SK-N-SH (cell line): ENCODE measurements around the gene BCAM. TPM values are rescaled to one million over a fixed set of nuclear protein-coding genes. Genes with fewer than 3 reads are reported as not detected.

Experiments used
- CTCF ChIA-PET: fragments of 300-600, 350-600 bp; formaldehyde crosslinking; extraction: SDS; loops from one replicate; lab custom pipeline; 2021; lab: Yijun Ruan, JAX
- POLR2A ChIA-PET: fragments of 350-600 bp; sonication (Branson Sonifier 250); formaldehyde crosslinking; extraction: SDS; loops from one replicate; lab custom pipeline; 2020; ENCODE audit warnings: antibody characterized with exemption, inconsistent platforms; lab: Yijun Ruan, JAX
- DNase-seq: peaks from one replicate; pipeline ENCODE4 v3.0.0; 2012
- H2AFZ ChIP-seq: fragments of 200-600 bp; sonication (generic); 2 replicates; pipeline ENCODE4 v1.8.1; 2016; ENCODE audit warnings: antibody characterized with exemption, mild to moderate bottlenecking, low read depth
- H3F3A ChIP-seq: fragments of 200-600 bp; sonication (generic); replicated peaks from 2 replicates; pipeline ENCODE3; 2016; ENCODE audit warnings: antibody characterized with exemption, mild to moderate bottlenecking; ENCODE audit not compliant: insufficient read depth
- H3K27ac ChIP-seq, 2 experiments: fragments of 200-500 bp in 1 of 2; fragments of 200-600 bp in 1 of 2; sonication (Bioruptor generic) in 1 of 2; sonication (generic), shearing (Covaris generic) in 1 of 2; 2 replicates each; pipeline versions ENCODE4 v1.5.1 to v1.6.1; 2014 to 2016; ENCODE audit warnings: low read depth in 2 of 2, inconsistent platforms in 1 of 2, low read length in 1 of 2, mild to moderate bottlenecking in 1 of 2, mixed read lengths in 1 of 2
- H3K27me3 ChIP-seq: fragments of 200-600 bp; sonication (generic), shearing (Covaris generic); 2 replicates; pipeline ENCODE4 v1.6.1; 2016; ENCODE audit warnings: mixed run types; ENCODE audit not compliant: insufficient read depth
- H3K36me3 ChIP-seq, 2 experiments: fragments of 200-500 bp in 1 of 2; fragments of 200-600 bp in 1 of 2; sonication (Bioruptor generic) in 1 of 2; sonication (generic) in 1 of 2; replicated peaks in 1 of 2; 2 replicates each; pipeline versions ENCODE3 to v1.5.1; 2014 to 2016; ENCODE audit warnings: low read length in 1 of 2, mild to moderate bottlenecking in 1 of 2; ENCODE audit not compliant: insufficient read depth in 2 of 2, control insufficient read depth in 1 of 2
- H3K4me1 ChIP-seq, 2 experiments: fragments of 200-500 bp in 1 of 2; fragments of 200-600 bp in 1 of 2; sonication (Bioruptor generic) in 1 of 2; sonication (generic), shearing (Covaris generic) in 1 of 2; 2 replicates each; pipeline versions ENCODE4 v1.5.1 to v1.6.1; 2014 to 2016; ENCODE audit warnings: low read depth in 1 of 2, low read length in 1 of 2, mixed run types in 1 of 2; ENCODE audit not compliant: insufficient read depth in 2 of 2, control insufficient read depth in 1 of 2
- H3K4me2 ChIP-seq: fragments of 200-600 bp; sonication (generic), shearing (Covaris generic); 2 replicates; pipeline ENCODE4 v1.6.1; 2017; ENCODE audit warnings: mixed run types
- H3K4me3 ChIP-seq, 2 experiments: fragments of 200-500 bp in 1 of 2; fragments of 200-600 bp in 1 of 2; sonication (Bioruptor generic) in 1 of 2; sonication (generic), shearing (Covaris generic) in 1 of 2; 2 replicates each; pipeline versions ENCODE4 v1.5.1 to v1.8.1; 2014 to 2016; ENCODE audit warnings: low read depth in 2 of 2, inconsistent platforms in 1 of 2, low read length in 1 of 2, mild to moderate bottlenecking in 1 of 2, mixed read lengths in 1 of 2, moderate library complexity in 1 of 2
- H3K79me2 ChIP-seq: fragments of 200-600 bp; sonication (generic); 2 replicates; pipeline ENCODE4 v1.8.1; 2017; ENCODE audit warnings: mild to moderate bottlenecking; ENCODE audit not compliant: insufficient read depth
- H3K9ac ChIP-seq: fragments of 200-600 bp; sonication (generic); 2 replicates; pipeline ENCODE4 v1.6.1; 2017; ENCODE audit warnings: mixed run types
- H3K9me2 ChIP-seq: fragments of 200-600 bp; sonication (generic); 2 replicates; pipeline ENCODE4 v1.6.1; 2017; ENCODE audit warnings: mixed run types
- H3K9me3 ChIP-seq: fragments of 200-600 bp; sonication (generic); 2 replicates; pipeline ENCODE4 v1.6.1; 2017; ENCODE audit warnings: mixed run types, mild to moderate bottlenecking, moderate library complexity
- H4K20me1 ChIP-seq: fragments of 200-600 bp; sonication (generic); 2 replicates; pipeline ENCODE4 v1.6.1; 2017; ENCODE audit warnings: mild to moderate bottlenecking, mixed run types; ENCODE audit not compliant: insufficient read depth
- CHD2 ChIP-seq: fragments of 150-350 bp; IDR thresholded peaks from 2 replicates; pipeline ENCODE4 v1.6.1; 2018; ENCODE audit warnings: low read length; ENCODE audit not compliant: partially characterized antibody
- EZH2phosphoT487 ChIP-seq: fragments of 200-600 bp; sonication (generic); IDR thresholded peaks from 2 replicates; pipeline ENCODE4 v1.6.1; 2017; ENCODE audit warnings: low read depth, mixed run types, mild to moderate bottlenecking, antibody characterized with exemption, moderate library complexity, borderline replicate concordance
- FOXJ3 ChIP-seq: sonication (generic); formaldehyde crosslinking; IDR thresholded peaks from 2 replicates; pipeline ENCODE4 v1.5.1; 2020; ENCODE audit warnings: mild to moderate bottlenecking, missing genetic modification reagents
- FOXM1 ChIP-seq: IDR thresholded peaks from 2 replicates; pipeline ENCODE4 v1.4.0; 2012; ENCODE audit warnings: low read depth, mild to moderate bottlenecking
- GABPA ChIP-seq: IDR thresholded peaks from 2 replicates; pipeline ENCODE4 v1.4.0; 2012; ENCODE audit warnings: low read depth, mild to moderate bottlenecking
- GATA2 ChIP-seq: sonication (generic); formaldehyde crosslinking; IDR thresholded peaks from 2 replicates; pipeline ENCODE4 v1.5.0; 2020; ENCODE audit warnings: mild to moderate bottlenecking, missing genetic modification reagents
- JUND ChIP-seq: IDR thresholded peaks from 2 replicates; pipeline ENCODE4 v1.4.0; 2012
- MEF2A ChIP-seq: IDR thresholded peaks from 2 replicates; pipeline ENCODE4 v1.4.0; 2012; ENCODE audit warnings: low read depth, borderline replicate concordance
- MXI1 ChIP-seq: IDR thresholded peaks from 2 replicates; pipeline ENCODE4 v1.6.1; 2012; ENCODE audit warnings: mild to moderate bottlenecking, low read depth, low read length, improper control_type of control experiment
- NFIC ChIP-seq: IDR thresholded peaks from 2 replicates; pipeline ENCODE4 v1.4.0; 2012; ENCODE audit warnings: borderline replicate concordance
- NRF1 ChIP-seq: IDR thresholded peaks from 2 replicates; pipeline ENCODE4 v1.6.1; 2012; ENCODE audit warnings: low read depth, mild to moderate bottlenecking, low read length
- RAD21 ChIP-seq: IDR thresholded peaks from 2 replicates; pipeline ENCODE4 v1.6.1; 2012; ENCODE audit warnings: mild to moderate bottlenecking, low read length
- REST ChIP-seq: IDR thresholded peaks from 2 replicates; pipeline ENCODE4 v1.6.1; 2012; ENCODE audit warnings: mild to moderate bottlenecking, low read depth, low read length, moderate library complexity
- RXRA ChIP-seq: IDR thresholded peaks from 2 replicates; pipeline ENCODE4 v1.4.0; 2012; ENCODE audit warnings: low read depth, mild to moderate bottlenecking, borderline replicate concordance
- SMC3 ChIP-seq: IDR thresholded peaks from 2 replicates; pipeline ENCODE4 v1.6.1; 2012; ENCODE audit warnings: low read depth, low read length, improper control_type of control experiment
- TAF1 ChIP-seq: IDR thresholded peaks from 2 replicates; pipeline ENCODE4 v1.6.1; 2012; ENCODE audit warnings: low read depth, mild to moderate bottlenecking, low read length, moderate library complexity, borderline replicate concordance
- TEAD4 ChIP-seq: IDR thresholded peaks from 2 replicates; pipeline ENCODE4 v1.4.0; 2012; ENCODE audit warnings: mild to moderate bottlenecking, borderline replicate concordance; ENCODE audit not compliant: insufficient read depth
- USF2 ChIP-seq: fragments of 150-350 bp; IDR thresholded peaks from 2 replicates; pipeline ENCODE4 v1.6.1; 2017; ENCODE audit warnings: antibody characterized with exemption, low read length, low read depth, borderline replicate concordance
- WGBS: methylation state at CpG from one replicate; pipeline ENCODE4 v1.1.6; 2017; ENCODE audit warnings: low lambda C conversion rate; 5-methylcytosine and 5-hydroxymethylcytosine counted together
- polyA plus RNA-seq, 3 experiments: library from polyadenylated mRNA; depleted of rRNA; stranded (reverse); fragments of >200 nt; gene quantifications; 2 replicates each; pipeline ENCODE4 v1.2.3, GENCODE V29; 2012
- TF ChIP-seq, protein P1 (sequence below): IDR thresholded peaks from 2 replicates; pipeline ENCODE4 v1.4.0; 2012; ENCODE audit warnings: low read depth, borderline replicate concordance
- TF ChIP-seq, protein P2 (sequence below): IDR thresholded peaks from 2 replicates; pipeline ENCODE4 v1.4.0; 2012; ENCODE audit warnings: low read depth, borderline replicate concordance

Gene BCAM
- polyA plus RNA-seq, 1 of the 3 experiments (the other 2 are of a cell fraction) = 34.0 TPM

GRCh38 chr19:44865196-44865767, 56.4 kb downstream of the BCAM start (continued):
- no peak for TF ChIP-seq REST

DNA sequence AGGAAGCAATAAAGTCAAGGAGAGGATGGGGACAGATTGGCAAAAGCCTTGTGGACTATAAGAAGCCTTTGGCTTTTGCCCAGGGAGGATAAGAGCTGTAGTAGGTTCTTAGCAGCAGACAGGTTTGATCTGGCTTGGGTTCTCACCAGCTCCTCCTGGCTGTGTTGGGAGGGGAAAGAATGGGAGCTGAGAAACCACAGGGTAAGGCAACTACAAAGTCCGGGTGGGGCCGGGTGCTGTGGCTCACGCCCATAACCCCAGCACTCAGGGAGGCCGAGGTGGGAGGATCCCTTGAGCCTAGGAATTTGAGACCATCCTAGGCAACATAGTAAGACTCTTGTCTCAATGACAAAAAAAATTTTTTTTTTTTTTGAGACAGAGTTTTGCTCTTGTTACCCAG, 57.8 kb downstream of the BCAM start:
- no peak overlapping the region for H3K27ac ChIP-seq
- H3K4me2 ChIP-seq = no peak overlapping the region
- no peak overlapping the region for H2AFZ ChIP-seq
- WGBS = 95% methylated on average over 3 of the region's 4 CpGs
- no peaks in the 10 kb centered on the region for H3K9me2 ChIP-seq
- H3F3A ChIP-seq = peaks cover 28% of the 10 kb centered on the region
- H3K79me2 ChIP-seq = peaks cover 60% of the 10 kb centered on the region
- DNase-seq = no peak
- H3K9ac ChIP-seq = no peak overlapping the region
- peaks cover 0 to 15% of the 10 kb centered on the region in 2 experiments for H3K36me3 ChIP-seq
- H3K9me3 ChIP-seq = no peaks in the 10 kb centered on the region
- ChIA-PET POLR2A (no interaction called here), CTCF (interaction anchor here (1.0 to 1.1 kb wide), 2 partner anchors 10 to 82 kb away, joined by 3 to 4 read pairs; no protein-coding TSS in a partner anchor)
- 0 out of 4 replicates have a peak, but pooled peaks cover 0 to 7% of the 10 kb centered on the region in 2 experiments for H3K4me1 ChIP-seq
- TF ChIP-seq, protein P1, sequence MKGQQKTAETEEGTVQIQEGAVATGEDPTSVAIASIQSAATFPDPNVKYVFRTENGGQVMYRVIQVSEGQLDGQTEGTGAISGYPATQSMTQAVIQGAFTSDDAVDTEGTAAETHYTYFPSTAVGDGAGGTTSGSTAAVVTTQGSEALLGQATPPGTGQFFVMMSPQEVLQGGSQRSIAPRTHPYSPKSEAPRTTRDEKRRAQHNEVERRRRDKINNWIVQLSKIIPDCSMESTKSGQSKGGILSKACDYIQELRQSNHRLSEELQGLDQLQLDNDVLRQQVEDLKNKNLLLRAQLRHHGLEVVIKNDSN = no peak
- TF ChIP-seq GABPA (no peak), JUND (no peak), EZH2phosphoT487 (no peak), TEAD4 (no peak), USF2 (no peak), FOXM1 (no peak), NFIC (no peak), TAF1 (no peak), MXI1 (no peak), GATA2 (CRISPR knock-in tag) (no peak), FOXJ3 (no peak), NRF1 (no peak), MEF2A (no peak), RXRA (no peak), REST (no peak), CHD2 (no peak), SMC3 (no peak), RAD21 (no peak)
- TF ChIP-seq, protein P2, sequence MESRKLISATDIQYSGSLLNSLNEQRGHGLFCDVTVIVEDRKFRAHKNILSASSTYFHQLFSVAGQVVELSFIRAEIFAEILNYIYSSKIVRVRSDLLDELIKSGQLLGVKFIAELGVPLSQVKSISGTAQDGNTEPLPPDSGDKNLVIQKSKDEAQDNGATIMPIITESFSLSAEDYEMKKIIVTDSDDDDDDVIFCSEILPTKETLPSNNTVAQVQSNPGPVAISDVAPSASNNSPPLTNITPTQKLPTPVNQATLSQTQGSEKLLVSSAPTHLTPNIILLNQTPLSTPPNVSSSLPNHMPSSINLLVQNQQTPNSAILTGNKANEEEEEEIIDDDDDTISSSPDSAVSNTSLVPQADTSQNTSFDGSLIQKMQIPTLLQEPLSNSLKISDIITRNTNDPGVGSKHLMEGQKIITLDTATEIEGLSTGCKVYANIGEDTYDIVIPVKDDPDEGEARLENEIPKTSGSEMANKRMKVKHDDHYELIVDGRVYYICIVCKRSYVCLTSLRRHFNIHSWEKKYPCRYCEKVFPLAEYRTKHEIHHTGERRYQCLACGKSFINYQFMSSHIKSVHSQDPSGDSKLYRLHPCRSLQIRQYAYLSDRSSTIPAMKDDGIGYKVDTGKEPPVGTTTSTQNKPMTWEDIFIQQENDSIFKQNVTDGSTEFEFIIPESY = no peak
- H4K20me1 ChIP-seq = 0 out of 2 replicates have a peak, but pooled peaks cover 4% of the 10 kb centered on the region
- no peak overlapping the region for H3K4me3 ChIP-seq
- no peaks in the 10 kb centered on the region for H3K27me3 ChIP-seq
